MV-4-11 (cell line): Measurements from ENCODE around the gene RUVBL2.

Source experiments
- DNase-seq: peaks from one replicate; lab custom pipeline; 2025; lab: John Stamatoyannopoulos, UW

RUVBL2 gene

GRCh38 chr19:48964205-48965039 is 29.3 kb upstream of the RUVBL2 start:
- DNase-seq: peak; percentile 69

GRCh38 chr19:48965040-48965805 is 28.5 kb upstream of the RUVBL2 start, which contains the start of gene FTL:
FTL (plus strand) TSS chr19:48965309; CDS start chr19:48965508, 199 bp downstream.
- DNase-seq: peak; percentile 99

DNA sequence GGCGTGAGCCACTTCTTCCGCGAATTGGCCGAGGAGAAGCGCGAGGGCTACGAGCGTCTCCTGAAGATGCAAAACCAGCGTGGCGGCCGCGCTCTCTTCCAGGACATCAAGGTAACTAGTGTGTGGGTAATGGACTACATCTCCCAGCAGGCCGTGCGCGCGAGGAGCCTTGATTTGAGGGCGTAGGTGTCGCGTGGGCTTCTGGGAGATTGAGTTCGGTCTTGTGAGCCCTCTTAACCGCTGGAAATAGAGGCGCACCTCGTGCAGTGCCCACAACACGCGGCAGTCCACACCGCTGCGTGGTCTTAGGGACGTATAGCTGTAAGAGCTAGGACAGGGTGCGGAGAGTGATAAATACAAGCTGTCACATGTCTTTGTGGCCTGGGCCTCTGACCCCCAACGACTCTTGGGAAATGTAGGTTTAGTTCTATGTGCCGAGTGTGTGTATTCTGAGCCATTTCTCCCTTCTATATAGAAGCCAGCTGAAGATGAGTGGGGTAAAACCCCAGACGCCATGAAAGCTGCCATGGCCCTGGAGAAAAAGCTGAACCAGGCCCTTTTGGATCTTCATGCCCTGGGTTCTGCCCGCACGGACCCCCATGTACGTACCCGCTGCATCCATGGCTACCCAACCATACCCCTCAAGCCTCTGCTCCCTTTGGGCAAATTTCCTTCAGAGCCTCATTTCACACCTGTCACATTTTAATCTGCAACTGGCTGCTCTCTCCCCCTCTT is 27.7 kb upstream of the RUVBL2 start:
- DNase-seq: peak; percentile 78

- peak; percentile 81 for DNase-seq
These were observed 26.9 kb upstream of the RUVBL2 start for GRCh38 chr19:48966541-48967345.

GRCh38 chr19:48967346-48968178 is 26.1 kb upstream of the RUVBL2 start:
- DNase-seq: peak; percentile 100

- DNase-seq: no peak
These were observed 25.5 kb upstream of the RUVBL2 start for GRCh38 chr19:48968179-48968661.

DNA sequence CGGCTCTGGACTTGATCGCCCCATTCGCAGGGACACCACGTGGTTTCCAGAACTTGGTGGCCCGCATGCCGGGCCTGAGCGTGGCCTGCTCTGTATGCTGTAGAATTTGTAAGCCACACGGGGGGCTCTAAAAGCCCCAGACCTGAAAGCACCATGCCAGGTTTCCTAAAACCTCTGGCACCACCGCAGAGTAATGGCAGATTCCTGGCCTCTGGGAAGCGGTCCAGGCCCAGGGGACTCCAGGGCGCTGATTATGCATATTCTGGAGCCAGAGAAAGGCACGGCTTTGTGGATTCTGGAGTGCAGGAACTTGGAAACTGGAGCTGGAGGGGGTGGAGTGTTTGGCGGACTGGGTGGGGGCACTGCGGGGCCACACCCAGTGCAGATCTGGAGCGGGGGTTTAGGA is 24.9 kb upstream of the RUVBL2 start:
- DNase-seq: no peak

GRCh38 chr19:48969276-48970138 is 24.2 kb upstream of the RUVBL2 start:
- peak; percentile 84 for DNase-seq

GRCh38 chr19:48970139-48970766 is 23.4 kb upstream of the RUVBL2 start:
- no peak for DNase-seq

- peak; percentile 89 for DNase-seq
These were observed 22.7 kb upstream of the RUVBL2 start for GRCh38 chr19:48970923-48971395.

GRCh38 chr19:48975947-48976847 is 17.5 kb upstream of the RUVBL2 start:
- peak; percentile 44 for DNase-seq

- no peak for DNase-seq
These were observed 16.6 kb upstream of the RUVBL2 start for GRCh38 chr19:48977061-48977460.

- no peak for DNase-seq
These were observed 11.4 kb upstream of the RUVBL2 start for GRCh38 chr19:48982280-48982679.

DNA sequence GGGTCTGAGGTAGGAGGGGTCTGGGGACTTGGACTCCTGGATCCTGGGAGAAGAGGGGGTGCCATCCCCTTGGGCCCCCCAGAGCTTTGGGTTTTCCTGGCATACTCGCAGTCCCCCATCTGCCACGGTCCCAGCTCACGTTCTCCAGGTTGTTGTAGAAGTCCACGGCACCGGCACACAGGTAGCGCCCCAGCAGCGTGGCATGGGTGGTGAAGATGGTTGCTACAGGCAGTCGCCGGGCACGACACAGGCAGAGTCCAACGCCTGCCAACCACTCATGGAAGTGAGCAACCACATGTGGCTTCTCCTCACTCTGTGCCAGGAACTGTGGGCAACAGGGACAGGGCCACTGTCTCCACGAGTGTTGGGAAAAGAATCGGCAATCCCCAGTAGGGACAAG is 8.0 kb upstream of the RUVBL2 start:
- DNase-seq: no peak

DNA sequence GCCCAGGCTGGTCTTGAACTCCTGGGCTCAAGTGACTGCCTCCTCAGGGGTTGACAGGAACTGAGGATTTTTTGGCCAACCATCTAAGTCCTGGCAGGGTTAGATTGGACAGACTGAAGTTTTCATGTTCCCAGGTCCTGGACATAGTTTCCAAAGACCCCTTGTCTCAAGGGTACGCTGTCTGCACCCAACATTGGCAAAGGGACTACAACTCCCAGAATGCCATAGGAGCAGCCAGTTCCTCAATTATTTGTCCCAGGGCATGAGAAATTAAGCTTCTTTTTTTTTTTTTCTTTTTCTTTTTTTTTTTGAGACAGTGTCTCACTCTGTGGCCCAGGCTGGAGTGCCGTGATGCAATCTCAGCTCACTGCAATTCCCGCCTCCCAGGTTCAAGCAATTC is 7.5 kb upstream of the RUVBL2 start:
- peak; percentile 33 for DNase-seq

GRCh38 chr19:48987323-48987722 is 6.4 kb upstream of the RUVBL2 start:
- DNase-seq: no peak

DNA sequence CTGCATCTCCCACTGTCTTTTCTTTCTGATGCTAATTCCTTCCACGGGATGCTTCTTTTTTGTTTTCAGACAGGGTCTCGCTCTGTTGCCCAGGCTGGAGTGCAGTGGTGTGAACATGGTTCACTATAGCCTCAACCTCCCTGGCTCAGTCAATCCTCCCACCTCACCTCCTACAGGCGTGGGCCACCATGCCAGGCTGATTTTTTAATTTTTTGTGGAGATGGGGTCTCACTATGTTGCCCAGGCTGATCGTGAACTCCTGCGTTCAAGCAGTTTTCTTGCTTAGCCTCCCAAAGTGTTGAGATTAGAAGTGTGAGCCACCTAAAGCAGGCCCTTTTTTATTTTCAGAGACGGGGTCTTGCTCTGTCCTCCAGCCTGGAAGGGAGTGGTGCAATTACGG is 5.4 kb upstream of the RUVBL2 start:
- no peak for DNase-seq

DNA sequence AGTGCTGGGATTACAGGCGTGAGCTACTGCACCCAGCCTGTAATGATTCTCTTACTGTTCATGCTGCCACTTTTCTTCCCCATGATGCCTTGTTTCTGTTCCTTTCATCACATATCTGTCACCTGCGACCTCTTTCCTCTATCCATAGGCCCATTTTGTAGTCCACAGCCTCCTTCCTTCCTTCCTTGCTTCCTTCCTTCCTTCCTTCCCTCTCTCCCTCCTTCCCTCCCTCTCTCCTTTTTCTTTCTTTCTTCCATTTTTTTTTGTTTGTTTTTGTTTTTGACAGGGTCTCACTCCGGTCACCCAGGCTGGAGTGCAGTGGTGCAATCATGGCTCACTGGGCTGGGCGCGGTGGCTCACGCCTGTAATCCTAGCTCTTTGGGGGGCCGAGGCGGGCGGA is 4.8 kb upstream of the RUVBL2 start:
- DNase-seq: no peak
